SKM-1 treated with dmso at 0.1 percent for 144 hours (cell line): ENCODE measurements around the gene SLIT3.

Experiments
- DNase-seq: peaks from one replicate; lab custom pipeline; 2025; ENCODE audit not compliant: unreplicated experiment; lab: John Stamatoyannopoulos, UW

SLIT3 gene

DNA sequence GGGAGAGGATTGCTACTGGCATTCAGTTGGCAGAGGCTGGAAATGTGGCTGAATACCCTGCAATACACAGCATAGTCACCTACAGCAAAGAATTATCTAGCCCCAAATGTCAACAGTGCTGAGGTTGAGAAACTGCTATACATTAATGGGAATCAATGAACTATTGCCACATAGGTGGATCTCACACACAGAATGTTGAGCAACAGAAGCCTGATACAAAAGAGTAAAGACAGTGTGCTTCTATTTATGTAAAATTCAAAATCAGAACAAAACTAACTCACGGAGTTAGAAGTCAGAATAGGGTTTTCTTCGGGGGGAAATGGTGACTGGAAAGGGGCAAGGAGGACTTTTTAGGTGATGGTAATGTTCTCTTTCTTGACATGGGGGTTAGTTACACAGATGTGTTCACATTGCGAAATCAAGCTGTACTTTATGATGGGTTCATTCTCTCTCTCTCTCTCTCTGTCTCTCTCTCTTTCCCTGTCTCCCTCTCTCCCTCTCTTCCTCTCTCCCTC is 676.0 kb downstream of the SLIT3 start:
- DNase-seq, result peak; percentile 58

DNA sequence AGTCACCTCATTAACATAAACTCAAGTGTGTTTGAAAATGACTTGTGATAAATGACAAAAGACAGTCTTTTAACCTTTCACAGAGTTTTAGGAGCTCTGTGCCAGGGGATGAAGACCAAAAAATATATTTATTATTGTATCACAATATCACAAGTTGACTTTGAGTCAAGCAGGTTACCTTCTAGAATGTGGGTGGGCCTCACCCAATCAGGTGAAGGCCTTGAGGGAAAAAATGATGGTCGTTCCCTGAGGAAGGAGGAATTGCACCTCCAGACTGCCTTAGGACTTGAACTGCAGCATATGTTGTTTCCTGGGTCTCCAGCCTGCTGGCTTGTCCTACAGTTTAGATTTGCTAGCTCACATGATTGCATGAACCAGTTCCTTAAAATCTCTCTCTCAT is 680.1 kb downstream of the SLIT3 start:
- DNase-seq, result no peak

DNA sequence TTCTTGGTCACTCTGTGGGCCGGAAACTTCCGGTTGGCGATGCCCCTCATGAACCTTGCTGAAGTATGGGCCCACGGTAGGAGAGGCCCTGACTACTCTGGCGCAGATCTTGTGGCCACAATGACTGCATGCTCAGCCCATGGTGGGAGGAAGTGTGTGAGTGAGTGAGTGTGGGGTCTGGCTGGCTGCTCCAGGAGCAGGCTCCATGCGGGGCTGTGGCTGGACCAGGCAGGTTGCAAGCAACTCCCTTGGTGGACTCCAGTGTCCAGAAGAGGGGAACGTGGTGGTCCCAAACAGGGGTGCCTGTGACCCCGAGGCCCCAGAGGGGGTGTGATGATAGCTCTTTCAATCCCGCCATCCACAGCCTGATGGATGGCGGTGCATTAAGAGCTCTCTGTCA is 686.3 kb downstream of the SLIT3 start:
- DNase-seq, result no peak

DNA sequence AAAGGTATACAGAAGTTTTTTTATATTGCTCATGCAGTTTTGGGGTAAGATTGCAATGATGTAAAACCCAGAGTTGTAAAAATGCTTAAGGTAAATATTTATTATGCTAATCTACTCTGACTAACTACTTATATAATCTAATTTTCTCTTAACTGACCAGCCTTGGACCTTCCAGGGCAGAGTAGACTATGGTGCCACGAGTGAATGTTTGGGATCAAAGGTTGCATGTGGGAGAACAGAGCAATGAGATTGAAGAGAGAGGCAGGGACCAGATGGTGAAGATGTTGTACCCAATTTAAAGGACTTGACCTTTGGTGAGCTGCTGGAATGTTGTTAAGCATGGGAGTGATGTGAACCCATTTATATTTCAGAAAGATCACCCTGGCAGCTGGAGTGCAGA is 686.9 kb downstream of the SLIT3 start:
- no peak for DNase-seq

DNA sequence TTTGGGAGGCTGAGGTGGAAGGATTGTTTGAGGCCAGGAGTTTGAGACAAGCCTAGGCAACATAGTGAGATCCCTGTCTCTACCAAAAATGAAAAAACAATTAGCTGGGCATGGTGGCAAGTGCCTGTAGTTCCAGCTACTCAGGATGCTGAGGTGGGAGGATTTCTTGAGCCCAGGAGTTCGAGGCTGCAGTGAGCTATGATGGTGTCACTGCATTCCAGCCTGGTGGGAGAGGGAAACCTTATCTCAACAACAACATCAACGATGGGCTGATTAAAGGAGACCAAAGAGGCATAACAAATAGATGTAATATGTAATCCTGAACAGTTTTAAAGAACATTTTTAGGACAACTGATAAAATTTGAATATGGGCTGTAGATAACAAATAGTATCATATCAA is 687.5 kb downstream of the SLIT3 start:
- DNase-seq, result no peak

DNA sequence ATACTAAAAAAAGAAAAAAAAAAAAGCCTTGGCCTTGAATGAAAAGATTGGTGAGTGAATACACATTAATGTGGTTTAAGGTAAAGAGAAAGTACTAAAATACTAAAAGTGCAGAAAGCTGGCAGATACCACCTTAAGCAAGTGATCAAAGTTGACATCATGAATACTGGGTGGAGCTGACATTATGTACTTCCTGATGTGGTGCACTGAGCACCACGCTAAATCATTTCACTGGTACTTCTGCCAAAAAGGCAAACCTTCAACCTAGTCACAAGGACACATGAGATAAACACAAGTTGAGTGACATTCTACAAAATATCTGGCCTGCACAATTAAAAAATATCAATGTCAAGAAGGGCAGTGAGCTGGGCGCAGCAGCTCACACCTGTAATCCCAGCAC is 687.9 kb downstream of the SLIT3 start:
- DNase-seq, result no peak

DNA sequence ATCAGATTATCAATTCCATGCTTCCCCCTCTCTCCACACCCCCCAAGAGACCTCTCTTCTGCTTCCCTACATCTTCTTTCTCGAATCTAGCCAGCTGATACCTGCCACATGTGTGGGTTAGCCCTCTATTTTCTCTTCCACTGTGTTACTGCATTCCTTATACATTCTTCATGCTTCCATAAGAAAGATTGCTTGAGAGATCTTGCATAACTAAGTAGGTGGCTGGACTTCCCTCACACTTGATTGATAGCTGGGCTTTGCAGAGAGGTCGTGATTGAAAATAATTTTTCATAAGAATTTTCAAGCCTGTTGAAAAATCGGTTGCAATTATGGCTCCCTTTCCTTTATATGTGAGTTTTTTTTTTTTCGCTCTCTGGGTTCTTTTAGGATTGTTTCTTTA is 688.8 kb downstream of the SLIT3 start:
- DNase-seq, result no peak
